ENCODE measurements around the gene SF1.

Gene SF1

DNA sequence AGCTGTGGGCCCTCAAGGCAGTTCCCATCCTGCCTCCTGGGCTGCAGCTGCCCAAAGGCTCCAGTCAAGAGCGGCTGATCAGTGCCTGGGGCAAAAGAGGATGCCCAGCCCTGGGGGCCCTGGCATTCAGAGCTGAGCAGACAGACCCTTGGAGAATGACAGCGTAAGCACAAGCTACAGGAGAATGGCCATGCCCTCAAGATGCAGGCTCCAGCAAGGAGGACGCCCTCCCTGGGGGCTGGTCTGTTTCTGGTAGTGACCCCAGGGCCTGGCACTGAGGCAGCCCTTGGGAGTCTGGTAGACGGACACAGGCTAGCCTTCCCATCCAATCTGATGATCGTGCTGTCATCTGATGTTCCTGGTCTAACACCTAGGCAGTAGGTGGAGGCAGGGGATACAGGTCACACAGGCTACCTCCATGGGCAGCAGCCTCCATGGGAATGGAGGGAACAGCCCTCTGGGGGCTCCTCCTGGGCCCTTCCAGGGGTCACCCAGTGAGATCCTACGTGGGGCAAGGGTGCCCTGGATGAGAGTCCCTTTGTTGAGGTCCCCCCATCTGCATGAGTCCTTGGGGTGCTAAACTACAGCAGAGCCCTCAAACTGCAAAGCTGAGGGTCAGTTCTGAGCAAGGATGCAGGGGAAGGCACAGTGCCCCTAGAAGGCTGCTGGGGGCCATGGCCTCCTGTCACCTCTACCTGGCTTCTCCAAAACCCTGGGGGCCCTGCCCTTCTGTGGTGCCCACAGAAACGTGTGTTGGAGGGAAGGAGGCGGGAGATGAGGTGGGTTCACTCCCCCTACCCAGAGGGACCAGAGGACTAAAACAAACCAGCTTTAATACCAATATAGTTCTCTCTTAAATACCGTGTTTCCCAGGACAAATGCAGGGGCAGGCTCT is 10.2 kb upstream of the SF1 start:
- no peak overlapping the region for H3K4me3 ChIP-seq (ENCODE audit: low read depth, low read length)
- TF ChIP-seq, protein P1, sequence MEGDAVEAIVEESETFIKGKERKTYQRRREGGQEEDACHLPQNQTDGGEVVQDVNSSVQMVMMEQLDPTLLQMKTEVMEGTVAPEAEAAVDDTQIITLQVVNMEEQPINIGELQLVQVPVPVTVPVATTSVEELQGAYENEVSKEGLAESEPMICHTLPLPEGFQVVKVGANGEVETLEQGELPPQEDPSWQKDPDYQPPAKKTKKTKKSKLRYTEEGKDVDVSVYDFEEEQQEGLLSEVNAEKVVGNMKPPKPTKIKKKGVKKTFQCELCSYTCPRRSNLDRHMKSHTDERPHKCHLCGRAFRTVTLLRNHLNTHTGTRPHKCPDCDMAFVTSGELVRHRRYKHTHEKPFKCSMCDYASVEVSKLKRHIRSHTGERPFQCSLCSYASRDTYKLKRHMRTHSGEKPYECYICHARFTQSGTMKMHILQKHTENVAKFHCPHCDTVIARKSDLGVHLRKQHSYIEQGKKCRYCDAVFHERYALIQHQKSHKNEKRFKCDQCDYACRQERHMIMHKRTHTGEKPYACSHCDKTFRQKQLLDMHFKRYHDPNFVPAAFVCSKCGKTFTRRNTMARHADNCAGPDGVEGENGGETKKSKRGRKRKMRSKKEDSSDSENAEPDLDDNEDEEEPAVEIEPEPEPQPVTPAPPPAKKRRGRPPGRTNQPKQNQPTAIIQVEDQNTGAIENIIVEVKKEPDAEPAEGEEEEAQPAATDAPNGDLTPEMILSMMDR (IDR thresholded peaks at IDR 0.05; ENCODE audit: borderline replicate concordance, insufficient read depth, low read depth, low read length) = no peak

DNA sequence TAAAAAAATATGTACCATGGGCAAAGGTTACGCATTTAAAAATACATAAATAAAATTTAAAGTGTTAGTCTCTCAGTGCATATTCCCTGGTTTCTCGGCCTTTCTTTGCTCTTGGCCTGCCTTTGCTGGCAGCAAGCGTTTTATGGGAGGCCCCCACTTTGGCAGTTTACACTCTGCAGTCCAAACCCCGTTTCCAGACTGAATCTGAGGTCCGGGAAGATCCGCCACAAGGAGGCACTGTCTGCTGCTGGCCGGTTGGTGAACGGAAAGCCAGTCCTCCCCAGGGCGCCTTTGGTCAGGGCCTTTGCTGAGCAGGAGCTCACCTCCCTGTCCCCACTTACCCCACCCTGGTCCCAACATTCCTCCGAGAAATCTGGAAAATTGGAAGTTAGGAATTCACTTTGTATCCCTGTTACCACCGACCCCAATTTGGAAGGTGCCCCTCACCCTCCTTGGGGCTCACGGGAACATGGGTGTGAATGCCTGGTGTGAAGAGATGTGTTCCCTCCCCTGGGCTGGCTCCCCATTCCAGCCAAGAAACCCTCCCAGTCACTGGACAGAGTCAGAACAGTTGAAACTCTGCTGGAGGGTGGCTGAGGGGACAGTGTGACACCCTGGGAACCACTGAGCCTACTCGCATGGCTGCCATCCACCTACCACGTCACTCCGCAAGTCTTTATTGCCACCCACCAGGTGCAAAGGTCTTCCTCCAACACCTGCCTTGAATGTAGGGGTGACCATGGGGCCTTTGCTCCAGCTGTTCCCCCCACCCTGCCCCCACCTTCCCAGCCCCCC is 9.4 kb upstream of the SF1 start:
- TF ChIP-seq, protein P1 (IDR thresholded peaks at IDR 0.05; ENCODE audit: borderline replicate concordance, insufficient read depth, low read depth, low read length) = peak; percentile 85
- H3K4me3 ChIP-seq (ENCODE audit: low read depth, low read length) = no peak overlapping the region

DNA sequence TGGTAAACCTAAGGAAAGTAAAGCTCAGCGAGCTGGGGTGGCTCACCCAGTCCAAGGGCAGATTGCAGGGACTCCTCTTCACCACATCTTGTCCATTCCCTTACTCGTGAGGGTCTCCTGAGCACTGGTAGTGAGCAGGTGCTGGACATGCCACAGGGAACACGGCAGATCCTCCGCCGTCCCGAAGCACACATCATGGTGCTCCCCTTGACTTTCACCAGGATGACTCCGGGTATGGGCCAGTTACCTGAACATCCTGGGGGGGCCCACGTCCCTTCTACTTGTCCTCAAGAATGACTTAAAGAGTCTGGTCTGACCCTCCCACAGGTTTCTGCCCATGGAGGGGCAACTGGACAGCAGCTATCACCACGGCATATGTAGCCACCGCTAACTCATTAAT is 8.0 kb upstream of the SF1 start:
- H3K4me3 ChIP-seq (ENCODE audit: low read depth, low read length) = no peak overlapping the region
- TF ChIP-seq, protein P1 (IDR thresholded peaks at IDR 0.05; ENCODE audit: borderline replicate concordance, insufficient read depth, low read depth, low read length) = no peak

DNA sequence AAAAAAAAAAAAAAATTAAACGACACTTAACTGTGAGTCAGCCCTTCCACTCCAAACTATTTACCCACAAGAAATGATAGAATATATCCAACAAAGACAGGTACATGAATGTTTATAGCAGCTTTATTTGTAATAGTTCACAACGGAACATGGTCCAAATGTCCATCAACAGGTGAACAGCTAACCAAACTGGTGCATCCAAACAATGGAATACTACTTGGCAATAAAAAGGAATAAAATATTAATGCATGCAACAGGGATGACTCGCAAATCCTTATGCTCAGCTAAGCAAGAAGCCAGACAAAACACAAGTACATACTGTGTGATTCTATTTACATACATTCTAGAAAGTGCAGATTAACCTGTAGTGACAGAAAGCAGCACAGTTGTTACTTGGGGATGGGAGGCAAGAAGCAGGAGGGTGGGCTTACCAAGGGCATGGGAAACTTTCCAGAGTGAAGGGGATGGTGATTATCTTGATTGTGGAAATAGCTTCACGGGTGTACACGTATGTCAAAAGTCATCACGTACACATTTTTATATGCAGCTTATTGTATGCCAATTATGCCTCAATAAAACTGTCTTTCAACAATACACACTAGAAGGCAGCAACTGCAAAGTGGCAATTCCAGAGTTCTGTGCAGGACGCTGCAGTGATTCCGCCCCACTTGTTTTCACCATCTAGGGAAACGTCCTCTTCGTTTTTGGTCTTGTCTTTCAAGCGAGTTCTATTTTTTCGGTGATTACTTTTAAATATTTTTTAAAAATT is 6.7 kb upstream of the SF1 start:
- TF ChIP-seq, protein P1 (IDR thresholded peaks at IDR 0.05; ENCODE audit: borderline replicate concordance, insufficient read depth, low read depth, low read length) = no peak

DNA sequence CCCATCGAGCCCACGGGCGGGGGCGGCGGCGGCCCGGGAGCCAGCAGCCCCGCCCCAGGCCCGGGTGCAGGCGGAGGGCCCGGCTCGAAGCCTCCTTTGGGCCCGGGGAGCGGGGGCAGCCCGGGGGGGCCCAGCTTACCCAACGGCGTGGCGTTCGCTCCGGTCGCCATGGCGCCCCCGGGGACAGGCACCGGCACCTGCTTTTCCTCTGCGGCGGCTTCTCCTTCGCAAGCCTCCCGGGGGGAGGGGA is 194 bp downstream of the SF1 start:
- TF ChIP-seq, protein P1 (IDR thresholded peaks at IDR 0.05; ENCODE audit: borderline replicate concordance, insufficient read depth, low read depth, low read length) = no peak
- H3K4me3 ChIP-seq (ENCODE audit: low read depth, low read length) = peak overlapping the region; percentile 99

More for the DNA sequence above, 6.7 kb upstream of the SF1 start:
- no peak overlapping the region for H3K4me3 ChIP-seq (ENCODE audit: low read depth, low read length)

DNA sequence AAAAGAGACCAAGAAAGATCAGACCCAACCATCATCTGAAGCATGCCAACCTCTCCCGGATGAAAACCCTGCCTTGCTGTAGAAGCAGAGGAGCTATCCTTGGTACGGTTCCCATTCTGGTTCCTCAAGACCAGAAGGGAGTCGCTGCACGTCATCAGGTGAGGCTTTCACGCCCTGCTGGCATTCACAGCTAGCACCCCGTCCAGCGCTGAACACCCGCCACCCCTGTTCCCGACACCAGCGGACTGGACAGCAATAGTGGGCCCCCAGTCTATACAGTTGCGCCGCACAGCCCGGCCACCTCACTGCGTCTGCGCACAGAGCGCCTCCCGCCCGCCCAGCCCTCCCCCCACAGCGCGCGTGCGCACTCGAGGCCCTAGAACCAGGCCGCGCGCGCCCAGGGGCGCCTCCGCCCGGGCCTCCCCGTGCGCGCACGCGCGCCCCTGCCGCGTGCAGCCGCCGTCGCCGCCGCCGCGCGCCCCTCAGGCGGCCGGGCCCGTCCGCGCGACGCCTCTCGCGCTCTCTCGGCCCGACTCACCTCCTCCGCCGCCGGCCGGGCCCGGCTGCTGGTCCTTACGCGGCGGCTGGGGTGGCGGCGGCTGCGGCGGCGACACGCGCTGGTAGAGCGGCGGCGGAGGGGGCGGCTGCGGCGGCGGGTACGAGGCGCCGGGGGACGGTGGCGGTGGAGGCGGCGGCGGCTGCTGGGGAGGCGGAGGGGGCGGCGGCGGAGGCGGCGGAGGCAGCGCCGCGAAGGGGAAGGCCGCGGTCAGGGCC is 706 bp downstream of the SF1 start:
- TF ChIP-seq, protein P1 (IDR thresholded peaks at IDR 0.05; ENCODE audit: borderline replicate concordance, insufficient read depth, low read depth, low read length) = no peak
- peak overlapping the region; percentile 99 for H3K4me3 ChIP-seq (ENCODE audit: low read depth, low read length)
